ENCODE results near the gene TMEM17. TPM values are rescaled to one million over a fixed set of nuclear protein-coding genes. Genes with fewer than 3 reads are reported as not detected.

Gene TMEM17
- polyA plus RNA-seq, 1 experiment = 2.8 TPM

GRCh38 chr2:62461707-62462106 is 44.3 kb downstream of the TMEM17 start:
- TF ChIP-seq CTCF (IDR thresholded peaks at IDR 0.05; ENCODE audit: insufficient read depth, low read depth, low read length) = no peak
- Histone ChIP-seq H3K4me3 (ENCODE audit: low read depth, low read length) (no peak overlapping the region), H3K27me3 (ENCODE audit: control insufficient read depth, insufficient read depth, low read length) (no peaks in the 10 kb centered on the region), H3K36me3 (ENCODE audit: control insufficient read depth, insufficient read depth, low read length) (no peaks in the 10 kb centered on the region)
- DNase-seq (ENCODE audit: low read depth) = no peak
- ChIA-PET CTCF (interaction anchor here (0.6 kb wide), 1 partner anchor 327 kb away, joined by 3 read pairs; no protein-coding TSS in a partner anchor), POLR2A (no interaction called here)

DNA sequence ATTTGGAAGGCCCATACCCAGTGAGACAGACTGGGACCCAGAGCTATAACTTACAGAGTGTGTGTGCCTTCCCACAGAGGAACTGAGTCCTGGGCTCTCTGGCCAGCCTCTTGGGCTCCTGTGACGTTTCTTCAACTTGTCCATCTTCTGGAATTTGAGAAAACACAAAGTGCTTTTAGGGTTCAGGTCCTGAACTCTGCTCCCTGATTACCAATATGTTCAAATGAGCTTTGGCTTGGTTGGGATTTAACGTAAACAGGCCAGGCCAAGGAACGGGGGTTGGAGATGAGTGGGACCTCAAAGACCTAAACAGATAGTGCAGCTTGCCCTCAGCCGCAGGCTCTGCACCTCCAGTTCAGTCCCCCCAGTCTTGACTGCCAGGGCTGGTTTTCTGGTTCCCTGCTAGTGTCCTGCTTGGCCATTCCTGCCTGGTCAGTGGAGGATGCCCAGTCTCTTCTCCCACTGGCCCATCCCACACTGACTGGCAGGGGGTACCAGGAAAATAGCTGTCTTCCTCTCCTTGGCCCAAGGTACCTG is 44.9 kb downstream of the TMEM17 start:
- ChIA-PET POLR2A (no interaction called here), CTCF (no interaction called here)
- no peaks in the 10 kb centered on the region for H3K27me3 ChIP-seq (ENCODE audit: control insufficient read depth, insufficient read depth, low read length)
- H3K4me3 ChIP-seq (ENCODE audit: low read depth, low read length) = no peak overlapping the region
- TF ChIP-seq CTCF (IDR thresholded peaks at IDR 0.05; ENCODE audit: insufficient read depth, low read depth, low read length) = no peak
- DNase-seq (ENCODE audit: low read depth) = no peak
- H3K36me3 ChIP-seq (ENCODE audit: control insufficient read depth, insufficient read depth, low read length) = no peaks in the 10 kb centered on the region

DNA sequence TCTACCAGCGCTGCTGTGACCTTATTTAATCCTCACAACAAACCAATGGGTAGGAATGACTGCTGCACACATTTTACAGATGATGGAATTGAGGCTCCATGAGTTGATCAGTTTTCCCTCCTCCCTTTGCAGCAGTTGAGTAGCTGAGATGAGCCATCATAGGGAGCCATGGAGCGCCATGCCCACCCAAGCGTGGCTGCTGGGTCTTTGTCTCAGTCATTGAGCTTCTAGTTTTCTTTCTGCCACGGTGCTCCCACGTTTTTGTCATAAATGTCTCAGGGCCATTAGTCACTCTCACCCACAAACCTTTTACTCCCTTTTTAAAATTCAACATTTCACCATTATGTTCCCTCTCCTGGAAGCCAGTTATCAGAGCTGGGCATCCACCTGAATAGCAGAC is 45.8 kb downstream of the TMEM17 start:
- no peak for DNase-seq (ENCODE audit: low read depth)
- CTCF ChIA-PET = interaction anchor here (1.3 kb wide), 1 partner anchor 314 kb away, joined by 3 read pairs; no protein-coding TSS in a partner anchor
- POLR2A ChIA-PET = no interaction called here
- Histone ChIP-seq H3K27me3 (ENCODE audit: control insufficient read depth, insufficient read depth, low read length) (no peaks in the 10 kb centered on the region), H3K4me3 (ENCODE audit: low read depth, low read length) (no peak overlapping the region), H3K36me3 (ENCODE audit: control insufficient read depth, insufficient read depth, low read length) (no peaks in the 10 kb centered on the region)
- TF ChIP-seq CTCF (IDR thresholded peaks at IDR 0.05; ENCODE audit: insufficient read depth, low read depth, low read length) = no peak

DNA sequence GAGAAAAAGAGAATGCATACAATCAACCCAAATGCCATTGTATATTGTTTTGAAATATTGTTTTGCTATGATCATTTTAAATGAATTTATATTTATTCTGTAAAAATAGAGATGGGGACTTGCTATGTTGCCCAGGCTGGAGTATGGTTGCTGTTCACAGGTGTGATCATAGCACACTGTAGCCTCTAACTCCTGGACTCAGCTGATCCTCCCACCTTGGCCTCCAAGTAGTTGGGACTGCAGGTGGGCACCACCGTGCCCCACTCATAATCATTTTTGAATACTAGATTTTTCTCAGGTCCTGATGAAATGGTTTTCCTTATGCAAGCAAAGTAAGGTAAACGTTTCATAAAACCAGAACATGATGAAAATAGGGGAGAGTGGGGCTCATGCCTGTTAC is 46.3 kb downstream of the TMEM17 start:
- DNase-seq (ENCODE audit: low read depth) = no peak

DNA sequence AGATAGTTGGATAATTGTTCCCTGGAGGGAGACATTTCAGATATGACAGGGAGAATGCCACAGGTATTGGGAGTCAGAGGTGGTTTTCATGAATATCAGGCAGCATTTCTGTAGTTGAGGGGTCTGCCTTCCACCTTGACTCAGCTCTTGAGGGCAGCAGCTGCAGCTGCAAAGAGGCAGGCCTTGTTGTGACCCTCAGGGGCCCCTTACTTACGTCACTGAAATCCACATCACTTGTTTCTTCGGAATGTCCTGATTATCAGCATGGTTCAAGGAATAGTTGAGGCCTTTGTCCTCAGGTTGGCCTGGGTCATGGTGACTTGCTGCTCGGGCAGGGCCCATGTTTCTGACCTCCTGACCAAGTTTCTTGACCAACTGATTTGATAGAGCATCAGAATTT is 46.9 kb downstream of the TMEM17 start:
- DNase-seq (ENCODE audit: low read depth) = no peak
- H3K4me3 ChIP-seq (ENCODE audit: low read depth, low read length) = no peak overlapping the region
- POLR2A ChIA-PET = no interaction called here
- no peaks in the 10 kb centered on the region for H3K27me3 ChIP-seq (ENCODE audit: control insufficient read depth, insufficient read depth, low read length)
- CTCF ChIA-PET = interaction anchor here (1.3 to 3.1 kb wide), 2 partner anchors 315 kb away, joined by 3 to 72 read pairs; no protein-coding TSS in a partner anchor
- no peaks in the 10 kb centered on the region for H3K36me3 ChIP-seq (ENCODE audit: control insufficient read depth, insufficient read depth, low read length)
- TF ChIP-seq CTCF (IDR thresholded peaks at IDR 0.05; ENCODE audit: insufficient read depth, low read depth, low read length) = no peak

More for the DNA sequence above, 46.3 kb downstream of the TMEM17 start:
- TF ChIP-seq CTCF (IDR thresholded peaks at IDR 0.05; ENCODE audit: insufficient read depth, low read depth, low read length) = no peak
- Histone ChIP-seq H3K27me3 (ENCODE audit: control insufficient read depth, insufficient read depth, low read length) (no peaks in the 10 kb centered on the region), H3K36me3 (ENCODE audit: control insufficient read depth, insufficient read depth, low read length) (no peaks in the 10 kb centered on the region), H3K4me3 (ENCODE audit: low read depth, low read length) (no peak overlapping the region)
- ChIA-PET CTCF (interaction anchor here (1.3 kb wide), 1 partner anchor 315 kb away, joined by 3 read pairs; no protein-coding TSS in a partner anchor), POLR2A (no interaction called here)

Measured in BJ (cell line).